ENCODE data around the gene CRAT. TPM values are rescaled to one million over a fixed set of nuclear protein-coding genes. Genes with fewer than 3 reads are reported as not detected.

CRAT gene
- total RNA-seq, 1 donor from 2014 or later = 29.1 TPM

DNA sequence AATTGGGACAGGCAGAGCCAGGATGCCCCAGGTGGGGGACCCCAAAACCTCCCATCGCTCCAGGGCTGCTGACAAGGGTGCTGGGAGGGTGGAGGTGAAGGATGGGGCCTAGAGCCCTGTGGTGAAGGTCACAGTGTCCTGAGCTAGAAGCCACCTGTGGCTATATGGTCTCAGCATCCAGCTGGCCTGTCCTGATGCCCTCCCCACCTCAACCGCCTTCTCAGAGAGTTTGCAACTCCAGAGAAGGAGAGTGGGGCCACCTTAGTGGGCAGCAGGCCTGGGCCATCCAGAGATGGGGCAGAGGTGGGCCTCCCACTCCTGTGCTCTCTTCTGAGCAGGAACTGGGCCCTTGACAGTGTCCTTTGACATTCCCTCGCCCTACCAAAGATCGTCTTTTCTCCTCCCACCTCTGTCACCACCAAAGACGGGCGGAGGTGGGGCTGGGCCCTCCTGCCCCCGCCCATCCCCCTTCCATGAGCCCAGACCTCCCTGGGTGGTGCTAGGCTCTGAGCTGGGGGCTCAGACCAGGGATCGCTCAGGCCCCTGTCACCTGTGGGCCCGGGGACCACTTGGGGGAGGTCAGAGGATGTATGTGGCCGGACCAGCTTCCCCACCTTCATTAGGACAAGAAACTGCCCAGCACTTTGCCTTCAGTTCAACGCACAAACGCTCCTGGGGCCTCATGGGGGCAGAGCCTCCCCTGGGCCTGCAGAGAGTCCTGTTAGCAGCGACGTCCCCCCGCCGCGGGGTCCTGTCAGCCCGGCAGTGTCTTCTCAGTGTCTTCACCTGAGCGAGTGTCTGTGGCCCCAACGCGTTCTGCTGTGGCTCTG is 39.7 kb downstream of the CRAT start:
- Histone ChIP-seq H3K27me3 (ENCODE audit: control insufficient read depth, insufficient read depth, low read length) (no peaks in the 10 kb centered on the region), H3K4me3 (ENCODE audit: low read depth, low read length) (no peak overlapping the region), H3K36me3 (ENCODE audit: control insufficient read depth, insufficient read depth, low read length) (peaks cover 3% of the 10 kb centered on the region)
- TF ChIP-seq, protein P1, sequence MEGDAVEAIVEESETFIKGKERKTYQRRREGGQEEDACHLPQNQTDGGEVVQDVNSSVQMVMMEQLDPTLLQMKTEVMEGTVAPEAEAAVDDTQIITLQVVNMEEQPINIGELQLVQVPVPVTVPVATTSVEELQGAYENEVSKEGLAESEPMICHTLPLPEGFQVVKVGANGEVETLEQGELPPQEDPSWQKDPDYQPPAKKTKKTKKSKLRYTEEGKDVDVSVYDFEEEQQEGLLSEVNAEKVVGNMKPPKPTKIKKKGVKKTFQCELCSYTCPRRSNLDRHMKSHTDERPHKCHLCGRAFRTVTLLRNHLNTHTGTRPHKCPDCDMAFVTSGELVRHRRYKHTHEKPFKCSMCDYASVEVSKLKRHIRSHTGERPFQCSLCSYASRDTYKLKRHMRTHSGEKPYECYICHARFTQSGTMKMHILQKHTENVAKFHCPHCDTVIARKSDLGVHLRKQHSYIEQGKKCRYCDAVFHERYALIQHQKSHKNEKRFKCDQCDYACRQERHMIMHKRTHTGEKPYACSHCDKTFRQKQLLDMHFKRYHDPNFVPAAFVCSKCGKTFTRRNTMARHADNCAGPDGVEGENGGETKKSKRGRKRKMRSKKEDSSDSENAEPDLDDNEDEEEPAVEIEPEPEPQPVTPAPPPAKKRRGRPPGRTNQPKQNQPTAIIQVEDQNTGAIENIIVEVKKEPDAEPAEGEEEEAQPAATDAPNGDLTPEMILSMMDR (IDR thresholded peaks at IDR 0.05; ENCODE audit: insufficient read depth, low read length, poor library complexity, severe bottlenecking) = no peak
- no peak for DNase-seq (ENCODE audit: low read depth)

DNA sequence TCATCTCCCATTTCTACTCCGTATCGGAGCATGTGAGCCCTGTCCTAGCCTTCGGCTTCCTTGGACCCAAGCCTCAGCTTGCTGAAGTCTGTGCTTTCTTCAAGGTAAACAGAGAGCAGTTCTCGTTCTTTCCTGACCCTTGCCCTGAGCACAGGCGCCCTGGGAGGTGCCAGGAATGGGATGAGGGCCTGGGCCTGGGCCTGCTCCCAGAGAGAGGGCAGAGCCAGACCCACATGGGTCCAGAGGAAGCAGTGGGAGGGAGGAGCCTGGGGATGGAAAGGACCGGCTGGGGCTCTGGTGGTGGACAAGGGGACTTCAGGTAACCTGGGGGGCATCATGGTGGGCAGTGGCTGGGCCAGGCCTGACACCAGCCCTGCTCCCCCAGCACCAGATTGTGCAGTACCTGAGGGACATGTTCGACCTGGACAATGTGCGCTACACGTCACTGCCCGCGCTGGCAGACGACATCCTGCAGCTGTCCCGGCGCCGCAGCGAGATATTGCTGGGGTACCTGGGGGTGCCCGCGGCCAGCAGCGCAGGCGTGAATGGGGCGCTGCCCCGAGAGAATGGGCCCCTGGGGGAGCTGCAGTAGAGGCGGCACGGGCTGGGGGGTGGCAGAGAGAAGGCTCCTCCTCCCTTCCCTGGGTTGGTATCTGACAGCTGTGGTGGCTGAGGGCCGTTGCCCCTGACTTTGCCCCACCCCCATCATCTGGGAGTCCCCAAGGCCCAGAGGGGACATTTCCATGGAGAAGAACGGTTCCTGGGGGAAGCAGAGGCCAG is 40.5 kb downstream of the CRAT start:
- Histone ChIP-seq H3K4me3 (ENCODE audit: low read depth, low read length) (no peak overlapping the region), H3K36me3 (ENCODE audit: control insufficient read depth, insufficient read depth, low read length) (peaks cover 3% of the 10 kb centered on the region), H3K27me3 (ENCODE audit: control insufficient read depth, insufficient read depth, low read length) (no peaks in the 10 kb centered on the region)
- TF ChIP-seq, protein P1 (IDR thresholded peaks at IDR 0.05; ENCODE audit: insufficient read depth, low read length, poor library complexity, severe bottlenecking) = no peak
- DNase-seq (ENCODE audit: low read depth) = no peak

DNA sequence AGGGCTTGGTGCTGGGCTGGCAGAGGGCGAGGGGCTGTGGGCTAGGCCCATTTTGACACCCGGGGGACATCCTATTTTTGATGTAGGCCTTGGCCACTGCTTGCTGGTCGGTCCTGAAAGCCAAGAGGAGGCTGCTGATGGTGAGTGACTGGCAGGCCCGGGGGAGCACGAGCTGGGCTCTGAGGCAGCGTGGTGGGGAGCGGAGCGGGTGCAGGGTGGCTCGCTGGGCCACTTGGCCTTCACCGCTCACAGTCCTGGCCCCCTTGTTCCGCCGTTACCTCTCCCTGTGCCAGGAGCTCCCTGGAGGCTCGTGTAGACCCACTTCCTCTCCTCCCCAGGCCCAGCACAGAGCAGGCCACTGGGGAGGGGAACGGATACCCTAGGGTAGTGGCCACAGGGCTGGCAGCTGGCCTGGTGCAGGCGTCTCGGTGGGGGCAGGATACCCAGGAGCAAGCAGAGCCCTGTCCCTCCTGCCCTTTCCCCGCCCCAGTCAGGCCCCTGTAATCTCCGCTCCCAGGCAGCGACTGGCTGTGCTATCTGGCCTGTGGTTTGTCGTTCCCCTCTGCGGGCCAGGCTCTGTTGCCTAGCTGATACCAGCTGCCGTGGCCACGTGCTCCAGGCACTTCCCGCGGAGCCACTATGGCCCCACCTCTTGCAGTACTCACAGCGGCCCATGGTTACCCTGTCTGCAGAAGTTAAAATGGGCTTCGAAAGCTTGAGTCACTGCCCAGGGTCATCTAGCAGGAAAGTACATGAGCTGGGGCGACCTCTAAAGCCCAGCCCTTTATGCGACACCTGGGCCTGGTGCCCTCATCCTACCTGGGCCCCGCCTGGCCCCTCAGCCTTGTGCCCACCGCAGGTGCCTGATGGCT is 41.4 kb downstream of the CRAT start:
- H3K27me3 ChIP-seq (ENCODE audit: control insufficient read depth, insufficient read depth, low read length) = no peaks in the 10 kb centered on the region
- peaks cover 3% of the 10 kb centered on the region for H3K36me3 ChIP-seq (ENCODE audit: control insufficient read depth, insufficient read depth, low read length)
- DNase-seq (ENCODE audit: low read depth) = no peak
- TF ChIP-seq, protein P1 (IDR thresholded peaks at IDR 0.05; ENCODE audit: insufficient read depth, low read length, poor library complexity, severe bottlenecking) = no peak
- H3K4me3 ChIP-seq (ENCODE audit: low read depth, low read length) = no peak overlapping the region

DNA sequence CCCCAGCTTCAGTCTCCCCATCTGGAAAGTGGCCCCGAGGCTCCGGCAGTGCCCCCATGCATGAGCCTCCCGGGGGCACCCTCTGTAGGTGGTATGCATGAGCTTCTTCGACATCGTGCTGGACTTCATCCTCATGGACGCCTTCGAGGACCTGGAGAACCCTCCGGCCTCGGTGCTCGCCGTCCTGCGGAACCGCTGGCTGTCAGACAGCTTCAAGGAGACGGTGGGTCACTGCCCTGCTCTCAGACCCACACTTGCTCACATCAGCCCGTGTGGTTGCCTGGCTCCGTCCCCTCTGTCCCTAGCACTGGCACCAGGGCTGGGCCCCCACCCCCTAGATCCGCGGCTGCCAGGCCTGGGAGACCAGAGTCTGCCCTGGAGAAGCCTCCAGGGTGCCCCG is 42.5 kb downstream of the CRAT start:
- Histone ChIP-seq H3K36me3 (ENCODE audit: control insufficient read depth, insufficient read depth, low read length) (peaks cover 3% of the 10 kb centered on the region), H3K27me3 (ENCODE audit: control insufficient read depth, insufficient read depth, low read length) (no peaks in the 10 kb centered on the region), H3K4me3 (ENCODE audit: low read depth, low read length) (no peak overlapping the region)
- no peak for DNase-seq (ENCODE audit: low read depth)
- TF ChIP-seq, protein P1 (IDR thresholded peaks at IDR 0.05; ENCODE audit: insufficient read depth, low read length, poor library complexity, severe bottlenecking) = no peak

DNA sequence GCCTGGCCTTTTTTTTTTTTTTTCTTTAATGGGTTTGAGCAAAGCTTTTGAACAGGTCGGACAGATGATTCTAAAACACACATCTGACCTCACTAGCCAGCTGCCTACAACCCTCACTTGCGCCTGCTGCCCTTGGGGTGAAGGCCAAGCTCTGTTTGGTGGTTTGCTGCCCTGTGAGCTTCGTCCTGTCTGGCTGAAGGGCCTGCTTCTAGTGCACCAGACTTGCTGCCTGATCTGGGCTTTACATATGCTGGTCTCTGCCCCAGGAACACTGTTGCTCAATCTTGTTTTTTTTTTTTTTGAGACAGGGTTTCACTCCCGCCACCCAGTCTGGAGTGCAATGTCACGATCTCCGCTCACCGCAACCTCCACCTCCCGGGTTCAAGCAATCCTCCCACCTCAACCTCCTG is 46.1 kb downstream of the CRAT start:
- no peak for DNase-seq (ENCODE audit: low read depth)
- Histone ChIP-seq H3K27me3 (ENCODE audit: control insufficient read depth, insufficient read depth, low read length) (no peaks in the 10 kb centered on the region), H3K4me3 (ENCODE audit: low read depth, low read length) (no peak overlapping the region), H3K36me3 (ENCODE audit: control insufficient read depth, insufficient read depth, low read length) (peaks cover 3% of the 10 kb centered on the region)
- TF ChIP-seq, protein P1 (IDR thresholded peaks at IDR 0.05; ENCODE audit: insufficient read depth, low read length, poor library complexity, severe bottlenecking) = no peak
